ENCODE data around the gene MOSMO.

DNA sequence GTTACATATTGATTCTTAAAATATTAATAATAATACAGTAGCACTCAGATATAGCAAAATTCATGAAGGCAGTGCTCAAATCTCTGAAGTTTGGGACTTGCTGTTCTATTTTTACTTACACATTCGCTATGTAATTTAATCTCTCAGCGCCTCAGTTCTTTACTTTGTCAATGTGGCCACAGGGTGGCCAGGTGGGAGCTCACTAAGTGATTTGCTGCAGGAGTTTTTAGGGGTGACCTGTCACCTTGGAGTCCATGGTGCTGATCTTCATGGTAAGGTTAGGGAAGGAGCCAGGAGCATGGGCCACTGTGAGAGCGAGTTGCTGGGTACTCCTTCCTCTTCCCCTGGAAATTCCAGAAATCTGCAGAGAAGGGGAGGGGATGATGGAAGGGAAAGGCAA, 112.5 kb downstream of the MOSMO start:
- TF ChIP-seq, protein P1, sequence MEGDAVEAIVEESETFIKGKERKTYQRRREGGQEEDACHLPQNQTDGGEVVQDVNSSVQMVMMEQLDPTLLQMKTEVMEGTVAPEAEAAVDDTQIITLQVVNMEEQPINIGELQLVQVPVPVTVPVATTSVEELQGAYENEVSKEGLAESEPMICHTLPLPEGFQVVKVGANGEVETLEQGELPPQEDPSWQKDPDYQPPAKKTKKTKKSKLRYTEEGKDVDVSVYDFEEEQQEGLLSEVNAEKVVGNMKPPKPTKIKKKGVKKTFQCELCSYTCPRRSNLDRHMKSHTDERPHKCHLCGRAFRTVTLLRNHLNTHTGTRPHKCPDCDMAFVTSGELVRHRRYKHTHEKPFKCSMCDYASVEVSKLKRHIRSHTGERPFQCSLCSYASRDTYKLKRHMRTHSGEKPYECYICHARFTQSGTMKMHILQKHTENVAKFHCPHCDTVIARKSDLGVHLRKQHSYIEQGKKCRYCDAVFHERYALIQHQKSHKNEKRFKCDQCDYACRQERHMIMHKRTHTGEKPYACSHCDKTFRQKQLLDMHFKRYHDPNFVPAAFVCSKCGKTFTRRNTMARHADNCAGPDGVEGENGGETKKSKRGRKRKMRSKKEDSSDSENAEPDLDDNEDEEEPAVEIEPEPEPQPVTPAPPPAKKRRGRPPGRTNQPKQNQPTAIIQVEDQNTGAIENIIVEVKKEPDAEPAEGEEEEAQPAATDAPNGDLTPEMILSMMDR (IDR thresholded peaks at IDR 0.05; ENCODE audit: low read depth, low read length) = no peak
- no peak for TF ChIP-seq EZH2phosphoT487 (IDR thresholded peaks at IDR 0.05; ENCODE audit: low read depth)
